Fibroblast of the aortic adventitia (primary cell): ENCODE results near the gene FBXO10. TPM values are rescaled to one million over a fixed set of nuclear protein-coding genes. Genes with fewer than 3 reads are reported as not detected.
"Not testable (repeated sequence)": the region's sequence is repeated elsewhere in the genome, so short reads cannot be mapped to it uniquely, and the experiment has no call there.

Experiments used
- DNase-seq: peaks from one replicate; pipeline ENCODE4 v3.0.0-alpha.2; 2010; ENCODE audit warnings: low read depth
- H3K4me3 ChIP-seq: 2 replicates; pipeline ENCODE4 v1.5.1; 2011; ENCODE audit warnings: low read depth, mild to moderate bottlenecking, control low read depth, low read length, moderate library complexity
- total RNA-seq: library from RNA; depleted of rRNA; stranded (reverse); fragments of >200 nt; gene quantifications from 2 replicates; pipeline ENCODE4 v1.2.3, GENCODE V29; 2012; ENCODE audit warnings: low replicate concordance
- TF ChIP-seq, protein P1 (sequence below): IDR thresholded peaks from 2 replicates; pipeline ENCODE4 v1.5.1; 2011; ENCODE audit warnings: mild to moderate bottlenecking, low read length, control low read depth, inconsistent platforms; ENCODE audit not compliant: insufficient read depth

FBXO10 gene
- total RNA-seq, 1 donor: 7.6 TPM

DNA sequence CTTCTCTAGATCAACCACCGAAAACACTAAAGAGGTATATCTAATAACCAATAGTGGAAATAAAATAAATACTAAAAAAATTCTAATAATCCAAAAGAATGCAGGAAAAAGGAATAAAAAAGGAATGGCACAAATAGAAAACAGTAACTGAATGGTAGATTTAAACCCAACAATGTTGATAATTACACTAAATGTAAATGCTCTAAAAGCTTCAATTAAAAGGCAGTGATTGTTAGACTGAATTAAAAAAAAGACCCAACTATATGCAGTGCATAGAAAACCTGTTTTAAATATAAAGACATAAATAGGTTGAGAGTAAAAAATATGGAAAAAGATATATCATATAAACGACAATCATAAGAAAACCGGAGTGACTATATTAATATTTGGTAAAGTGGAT is 101.7 kb downstream of the FBXO10 start:
- TF ChIP-seq, protein P1, sequence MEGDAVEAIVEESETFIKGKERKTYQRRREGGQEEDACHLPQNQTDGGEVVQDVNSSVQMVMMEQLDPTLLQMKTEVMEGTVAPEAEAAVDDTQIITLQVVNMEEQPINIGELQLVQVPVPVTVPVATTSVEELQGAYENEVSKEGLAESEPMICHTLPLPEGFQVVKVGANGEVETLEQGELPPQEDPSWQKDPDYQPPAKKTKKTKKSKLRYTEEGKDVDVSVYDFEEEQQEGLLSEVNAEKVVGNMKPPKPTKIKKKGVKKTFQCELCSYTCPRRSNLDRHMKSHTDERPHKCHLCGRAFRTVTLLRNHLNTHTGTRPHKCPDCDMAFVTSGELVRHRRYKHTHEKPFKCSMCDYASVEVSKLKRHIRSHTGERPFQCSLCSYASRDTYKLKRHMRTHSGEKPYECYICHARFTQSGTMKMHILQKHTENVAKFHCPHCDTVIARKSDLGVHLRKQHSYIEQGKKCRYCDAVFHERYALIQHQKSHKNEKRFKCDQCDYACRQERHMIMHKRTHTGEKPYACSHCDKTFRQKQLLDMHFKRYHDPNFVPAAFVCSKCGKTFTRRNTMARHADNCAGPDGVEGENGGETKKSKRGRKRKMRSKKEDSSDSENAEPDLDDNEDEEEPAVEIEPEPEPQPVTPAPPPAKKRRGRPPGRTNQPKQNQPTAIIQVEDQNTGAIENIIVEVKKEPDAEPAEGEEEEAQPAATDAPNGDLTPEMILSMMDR: no peak
- no peak for DNase-seq
- H3K4me3 ChIP-seq: no peak overlapping the region

DNA sequence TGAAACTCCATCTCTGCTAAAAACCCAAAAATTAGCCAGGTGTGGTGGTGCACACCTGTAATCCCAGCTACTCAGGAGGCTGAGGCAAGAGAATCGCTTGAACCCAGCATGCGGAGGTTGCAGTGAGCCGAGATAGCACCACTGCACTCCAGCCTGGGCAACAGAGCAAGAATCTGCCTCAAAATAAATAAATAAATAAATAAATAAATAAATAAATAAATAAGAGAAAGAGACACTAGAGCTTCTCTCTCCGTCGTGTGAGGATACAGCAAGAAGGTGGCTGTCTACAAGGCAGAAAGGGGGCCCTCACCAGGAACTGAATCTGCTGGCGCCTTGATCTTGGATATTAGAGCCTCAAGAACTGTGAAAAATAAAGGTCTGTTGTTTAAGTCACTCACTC is 102.2 kb downstream of the FBXO10 start:
- not testable (repeated sequence) for DNase-seq, H3K4me3 ChIP-seq

DNA sequence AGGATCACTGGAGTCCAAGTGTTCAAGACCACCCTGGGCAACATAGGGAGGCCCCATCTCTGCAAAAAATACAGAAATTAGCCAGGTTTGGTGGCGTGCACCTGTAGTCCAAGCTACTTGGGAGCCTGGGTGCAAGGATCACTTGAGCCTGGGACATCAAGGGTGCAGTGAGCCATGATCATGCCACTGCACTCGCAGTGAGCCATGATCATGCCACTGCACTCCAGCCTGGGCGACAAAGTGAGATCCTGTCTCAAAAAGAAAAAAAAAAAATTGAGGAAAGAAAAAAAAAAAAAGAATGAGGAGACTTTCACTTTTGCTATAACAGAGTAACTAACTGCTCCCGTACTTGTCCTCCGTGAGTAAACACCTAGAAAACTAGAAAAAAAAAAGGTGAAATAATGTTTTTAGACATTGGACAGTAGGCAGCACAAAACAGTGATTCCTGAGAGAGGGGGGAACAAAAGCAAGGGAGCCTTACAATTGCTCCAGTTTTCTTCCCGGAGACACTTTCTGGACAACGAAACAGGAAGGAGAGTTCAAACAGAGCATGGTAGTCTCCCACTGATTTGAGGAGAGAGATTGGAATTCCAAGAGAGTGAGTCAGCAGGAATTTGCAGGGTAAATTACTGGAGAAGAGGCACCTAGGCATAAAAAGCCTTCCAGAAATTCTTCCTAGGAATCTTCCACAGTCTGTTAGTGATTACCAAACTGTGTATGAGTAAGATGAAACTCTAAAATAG is 104.1 kb downstream of the FBXO10 start:
- H3K4me3 ChIP-seq: peak overlapping the region; percentile 47
- TF ChIP-seq, protein P1: no peak
- DNase-seq: peak; percentile 97

DNA sequence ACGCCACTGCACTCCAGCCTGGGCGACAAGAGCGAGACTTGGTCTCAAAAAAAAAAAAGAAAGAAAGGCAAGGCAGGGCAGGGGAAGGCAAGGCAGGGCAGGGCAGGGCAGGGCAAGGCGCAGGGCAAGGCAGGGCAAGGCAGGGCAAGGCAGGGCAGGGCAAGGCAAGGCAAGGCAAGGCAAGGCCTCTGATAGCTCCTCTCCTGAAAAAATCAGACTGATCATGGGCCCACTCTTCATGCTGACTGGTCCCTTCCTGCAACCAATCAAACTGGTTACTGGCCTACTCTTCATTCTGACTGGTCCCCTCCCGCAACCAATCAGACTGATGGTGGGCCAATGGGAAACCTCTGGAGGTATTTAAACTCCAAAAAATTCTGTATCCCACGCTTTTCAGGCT is 107.6 kb downstream of the FBXO10 start:
- TF ChIP-seq, protein P1: no peak
- H3K4me3 ChIP-seq: no peak overlapping the region
- DNase-seq: no peak

DNA sequence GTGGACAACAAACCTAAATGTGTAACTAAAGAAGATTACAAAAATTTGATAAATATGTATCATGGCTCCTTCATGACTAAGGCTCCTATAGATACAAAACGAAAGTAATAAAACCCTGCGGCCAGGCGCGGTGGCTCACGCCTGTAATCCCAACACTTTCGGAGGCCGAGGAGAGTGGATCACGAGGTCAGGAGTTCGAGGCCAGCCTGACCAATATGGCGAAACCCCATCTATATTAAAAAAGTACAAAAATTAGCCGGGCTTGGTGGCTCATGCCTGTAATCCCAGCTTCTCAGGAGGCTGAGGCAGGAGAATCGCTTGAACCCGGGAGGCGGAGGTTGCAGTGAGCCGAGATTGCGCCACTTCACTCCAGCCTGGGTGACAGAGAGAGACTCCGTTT is 108.7 kb downstream of the FBXO10 start:
- not testable (repeated sequence) for H3K4me3 ChIP-seq

DNA sequence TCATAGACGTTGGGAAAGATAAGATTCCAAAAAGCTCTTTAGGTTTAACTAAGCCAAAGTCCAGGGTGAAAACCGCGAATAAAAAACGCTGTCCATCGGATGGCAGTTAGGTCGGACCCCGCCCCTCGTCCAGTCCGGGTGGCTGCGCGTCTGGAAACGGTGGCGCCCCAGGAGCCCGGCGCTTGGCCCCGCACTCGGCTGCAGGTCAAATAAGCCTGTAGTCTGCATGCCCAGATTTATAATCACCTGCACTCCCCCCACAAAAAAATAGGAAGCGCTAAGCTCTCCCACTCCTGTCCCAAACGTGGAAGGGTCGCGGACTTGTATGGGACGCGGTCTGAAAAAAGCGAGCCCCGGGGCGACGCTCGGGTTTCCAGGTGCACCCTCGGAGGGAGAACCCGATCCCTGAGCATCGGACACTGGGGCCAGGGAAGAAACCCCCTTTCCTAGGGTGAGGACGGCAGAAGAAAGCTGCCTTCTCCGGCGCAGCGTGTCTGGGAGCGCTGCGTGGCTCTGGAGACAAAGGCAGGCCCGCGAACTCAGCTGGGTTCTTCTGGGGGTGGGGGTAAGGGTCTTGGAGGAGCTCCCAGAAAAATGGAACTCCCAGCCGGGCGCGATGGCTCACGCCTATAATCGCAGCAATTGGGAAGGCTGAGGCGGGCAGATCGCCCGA is 110.0 kb downstream of the FBXO10 start:
- TF ChIP-seq, protein P1: no peak
- H3K4me3 ChIP-seq: peak overlapping the region; percentile 98
- peak; percentile 39 for DNase-seq

More for the DNA sequence above, 108.7 kb downstream of the FBXO10 start:
- DNase-seq: not testable (repeated sequence)

DNA sequence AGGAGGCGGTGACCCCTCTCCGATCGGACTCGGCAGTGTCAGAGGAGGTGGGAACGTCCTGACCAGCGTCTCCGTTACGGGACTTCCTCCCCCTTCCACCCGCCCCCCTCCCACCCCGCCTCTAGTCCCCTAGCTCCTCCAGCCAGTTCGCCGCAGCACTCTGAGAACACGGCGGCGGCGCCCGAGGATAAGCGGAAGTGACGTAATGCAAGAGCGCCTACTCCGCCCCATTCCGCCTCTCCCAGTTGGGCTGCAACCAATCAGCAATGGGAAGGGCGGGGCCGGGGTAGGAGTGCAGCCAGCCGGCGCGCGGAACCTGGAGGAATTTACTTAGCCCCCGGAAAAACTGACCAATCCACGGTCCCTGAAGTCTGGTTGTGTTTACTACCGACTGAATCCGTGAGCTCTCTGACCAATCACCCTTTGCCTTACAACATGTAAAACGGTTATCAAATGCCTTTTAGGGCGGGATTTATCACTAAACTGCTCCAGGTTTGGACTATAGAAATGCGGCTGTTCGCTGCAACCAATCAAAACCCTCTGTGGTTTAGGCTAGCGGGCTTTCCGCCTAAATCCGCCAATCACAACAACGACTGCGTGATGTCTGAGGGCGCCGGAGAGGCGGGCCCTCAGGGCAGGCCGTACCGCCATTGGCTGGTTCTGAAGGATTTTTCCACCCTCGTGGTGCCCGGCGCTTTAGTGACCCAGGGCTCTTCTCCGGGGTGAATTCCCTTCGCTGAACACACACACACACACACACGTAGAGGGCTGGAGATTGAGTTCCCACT is 110.7 kb downstream of the FBXO10 start, which contains the start of gene ZBTB5:
Gene ZBTB5, minus strand, starts transcription at position 202 of the 788 bp plus-strand sequence. CDS start 22,899 bp downstream, outside the sequence.
- H3K4me3 ChIP-seq: peak within 1 kb of the TSS; percentile 98
- TF ChIP-seq, protein P1: no peak
- DNase-seq: peak; percentile 100
